GM19395 (cell line): ENCODE data around the gene RETN.

ENCODE experiments used
- ATAC-seq: cut with Tn5 transposase; IDR thresholded peaks from one replicate; pipeline ENCODE4 v1.9.1; 2021; ENCODE audit warnings: mild to moderate bottlenecking, moderate library complexity; ENCODE audit not compliant: unreplicated experiment

RETN gene

GRCh38 chr19:7657131-7657751 is 11.6 kb upstream of the RETN start:
- no peak for ATAC-seq

GRCh38 chr19:7658219-7658686 is 10.6 kb upstream of the RETN start:
- peak; percentile 68 for ATAC-seq

DNA sequence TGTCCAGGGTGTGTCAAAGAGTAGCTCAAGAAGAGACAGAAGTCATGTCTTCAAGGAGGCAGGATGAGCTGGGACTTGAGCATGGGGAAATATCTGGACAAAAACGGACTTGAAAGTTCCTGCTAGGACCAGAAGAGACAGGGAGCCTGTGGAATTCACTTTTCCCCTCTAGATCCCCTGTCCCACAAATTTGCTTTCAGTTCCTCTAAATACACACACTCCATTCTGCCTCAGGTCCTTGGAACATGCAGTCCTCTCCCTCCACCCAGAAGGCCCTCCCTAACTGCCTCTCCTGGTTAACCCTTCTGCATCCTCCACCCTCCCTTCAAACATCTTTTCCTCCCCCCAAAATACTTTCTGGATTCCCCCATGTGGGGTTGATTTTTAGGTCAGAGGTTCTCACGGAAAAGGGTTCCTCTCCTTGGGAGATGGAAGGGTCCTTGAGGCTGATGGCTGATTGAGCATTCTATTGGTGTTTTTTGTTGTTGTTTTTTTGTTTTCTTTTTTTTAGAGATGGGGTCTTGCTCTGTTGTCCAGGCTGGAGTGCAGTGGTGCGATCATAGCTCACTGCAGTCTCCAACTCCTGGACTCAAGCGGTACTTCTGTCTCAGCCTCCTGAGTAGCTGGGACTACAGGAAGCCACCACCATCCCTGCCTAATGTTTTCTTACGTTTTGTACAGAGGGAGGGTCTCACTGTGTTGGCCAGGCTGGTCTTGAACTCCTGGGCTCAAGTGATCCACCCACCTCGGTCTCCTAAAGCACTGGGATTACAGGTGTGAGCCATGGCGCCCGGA is 6.9 kb upstream of the RETN start:
- no peak for ATAC-seq

- ATAC-seq, result no peak
Observed at GRCh38 chr19:7662657-7663056, 6.2 kb upstream of the RETN start.

DNA sequence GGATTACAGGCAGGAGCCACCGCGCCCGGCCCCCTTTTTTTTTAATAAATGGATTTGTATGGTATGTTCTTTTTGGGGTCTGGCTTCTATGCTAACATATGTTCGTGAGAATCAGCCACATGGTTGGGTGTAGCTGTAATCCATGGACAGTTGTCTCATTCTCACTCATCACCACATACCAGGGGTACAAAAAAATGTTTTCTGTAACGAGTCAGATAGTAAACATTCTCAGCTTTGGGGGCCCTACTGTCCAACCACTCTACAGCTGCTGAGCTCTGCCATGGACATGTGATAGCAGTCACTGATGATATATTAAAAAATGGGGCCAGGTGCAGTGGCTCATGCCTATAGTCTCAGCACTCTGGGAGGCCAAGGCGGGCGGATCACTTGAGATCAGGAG is 5.1 kb upstream of the RETN start:
- no peak for ATAC-seq

- ATAC-seq, result no peak
Observed at GRCh38 chr19:7665076-7665475, 3.8 kb upstream of the RETN start.

GRCh38 chr19:7669641-7670040 is 792 bp downstream of the RETN start:
- no peak for ATAC-seq

DNA sequence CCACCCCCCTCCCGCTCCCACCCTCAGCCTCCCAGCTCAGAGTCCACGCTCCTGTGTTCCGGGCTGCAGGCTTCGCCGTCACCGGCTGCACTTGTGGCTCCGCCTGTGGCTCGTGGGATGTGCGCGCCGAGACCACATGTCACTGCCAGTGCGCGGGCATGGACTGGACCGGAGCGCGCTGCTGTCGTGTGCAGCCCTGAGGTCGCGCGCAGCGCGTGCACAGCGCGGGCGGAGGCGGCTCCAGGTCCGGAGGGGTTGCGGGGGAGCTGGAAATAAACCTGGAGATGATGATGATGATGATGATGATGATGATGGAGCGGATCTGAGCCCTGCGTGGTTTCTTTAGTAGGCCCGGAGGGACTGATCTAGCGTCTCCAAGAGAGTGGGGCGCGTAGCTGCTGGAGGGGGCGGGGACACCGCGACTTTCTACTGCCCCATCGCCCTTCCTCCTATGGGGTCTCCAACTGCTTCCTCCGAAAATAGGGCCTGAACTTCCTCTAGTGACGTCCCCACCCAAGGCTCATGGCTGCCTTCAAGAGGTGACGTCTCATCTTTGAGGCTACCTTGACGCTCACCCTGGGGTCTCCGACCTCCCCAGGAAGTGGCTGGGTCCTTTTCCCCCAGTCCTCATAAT is 1.4 kb downstream of the RETN start:
- no peak for ATAC-seq

- ATAC-seq, result no peak
Observed at GRCh38 chr19:7670790-7671189, 1.9 kb downstream of the RETN start.

GRCh38 chr19:7672522-7672921 is 3.7 kb downstream of the RETN start:
- ATAC-seq, result no peak

GRCh38 chr19:7674010-7675005 is 5.5 kb downstream of the RETN start:
- no peak for ATAC-seq

DNA sequence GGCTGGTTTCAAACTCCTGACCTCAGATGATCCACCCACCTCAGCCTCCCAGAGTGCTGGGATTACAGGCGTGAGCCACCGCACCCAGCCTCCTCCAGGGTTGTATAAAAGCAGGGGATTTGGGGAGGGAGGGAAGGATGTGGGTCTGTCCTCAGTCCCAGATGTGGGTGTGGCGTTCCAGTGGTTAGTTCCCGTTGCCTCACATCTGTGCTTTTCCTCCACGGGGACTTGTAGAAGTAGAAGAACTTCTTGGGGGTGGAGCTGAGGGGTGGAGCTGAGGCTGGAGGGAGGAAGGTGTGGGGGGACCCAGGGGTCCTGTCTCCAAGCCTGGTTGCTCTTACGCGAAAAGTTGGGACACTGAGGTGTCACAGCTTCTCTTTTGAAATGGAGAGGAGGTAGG is 7.5 kb downstream of the RETN start:
- ATAC-seq, result no peak

GRCh38 chr19:7676854-7677253 is 8.0 kb downstream of the RETN start, which contains the start of gene MCEMP1:
Gene MCEMP1 (plus strand): TSS chr19:7677090. CDS start chr19:7677121, 31 bp downstream.
- no peak for ATAC-seq

GRCh38 chr19:7677669-7678311 is 8.9 kb downstream of the RETN start:
- no peak for ATAC-seq

DNA sequence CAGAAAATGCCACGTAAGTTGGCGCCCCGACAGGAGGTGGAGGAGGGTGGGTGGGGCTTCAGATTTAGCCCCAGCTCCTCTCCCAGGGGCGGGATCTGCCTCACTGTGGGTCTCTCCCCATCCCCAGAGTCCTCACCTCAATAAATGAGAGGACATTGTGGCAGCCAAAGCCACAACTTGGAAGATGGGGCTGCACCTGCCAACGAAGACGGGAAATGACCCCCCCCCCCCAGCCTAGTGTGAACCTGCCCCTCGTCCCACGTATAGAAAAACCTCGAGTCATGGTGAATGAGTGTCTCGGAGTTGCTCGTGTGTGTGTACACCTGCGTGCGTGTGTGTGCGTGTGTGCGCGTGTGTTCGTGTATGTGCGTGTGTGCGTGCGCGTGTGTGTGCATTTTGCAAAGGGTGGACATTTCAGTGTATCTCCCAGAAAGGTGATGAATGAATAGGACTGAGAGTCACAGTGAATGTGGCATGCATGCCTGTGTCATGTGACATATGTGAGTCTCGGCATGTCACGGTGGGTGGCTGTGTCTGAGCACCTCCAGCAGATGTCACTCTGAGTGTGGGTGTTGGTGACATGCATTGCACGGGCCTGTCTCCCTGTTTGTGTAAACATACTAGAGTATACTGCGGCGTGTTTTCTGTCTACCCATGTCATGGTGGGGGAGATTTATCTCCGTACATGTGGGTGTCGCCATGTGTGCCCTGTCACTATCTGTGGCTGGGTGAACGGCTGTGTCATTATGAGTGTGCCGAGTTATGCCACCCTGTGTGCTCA is 10.3 kb downstream of the RETN start:
- no peak for ATAC-seq

DNA sequence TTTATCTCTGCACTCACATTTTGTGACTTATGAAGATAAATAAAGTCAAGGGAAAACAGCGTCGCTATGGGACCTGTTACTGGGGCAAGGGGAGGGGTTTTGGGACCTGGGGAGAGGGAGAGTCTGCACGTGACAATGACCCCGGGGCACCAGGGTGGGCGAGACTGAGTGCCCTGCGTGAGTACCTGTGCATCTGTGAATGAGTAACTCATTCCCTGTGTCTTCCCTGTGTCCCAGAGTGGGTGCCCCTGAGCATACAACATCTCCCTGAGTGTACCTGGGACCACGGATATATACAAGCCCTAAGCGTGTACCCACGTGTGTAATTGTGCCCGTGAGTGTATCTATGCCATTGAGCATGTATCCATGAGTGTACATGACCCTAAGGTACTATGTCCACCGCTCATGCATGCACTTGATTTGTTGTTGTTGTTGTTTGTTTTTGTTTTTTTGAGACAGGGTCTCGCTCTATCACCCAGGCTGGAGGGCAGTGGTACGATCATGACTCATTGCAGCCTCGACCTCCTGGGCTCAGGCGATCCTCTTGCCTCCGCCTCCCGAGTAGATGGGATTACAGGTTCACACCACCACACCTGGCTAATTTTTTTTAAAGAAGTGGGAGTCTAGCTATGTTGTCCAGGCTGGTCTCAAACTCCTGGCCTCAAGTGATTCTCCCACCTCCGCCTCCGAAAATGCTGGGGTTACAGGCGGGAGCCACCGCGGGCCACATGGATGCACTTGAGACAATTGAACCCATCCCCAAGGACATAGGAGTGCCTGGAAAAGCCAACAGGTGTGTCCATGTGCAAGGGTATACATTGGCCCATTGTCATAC is 11.1 kb downstream of the RETN start:
- peak; percentile 6 for ATAC-seq

- ATAC-seq, result peak; percentile 48
Observed at GRCh38 chr19:7680606-7681339, 11.9 kb downstream of the RETN start, which contains the start of gene TRAPPC5. Gene TRAPPC5 (plus strand): TSS chr19:7680833. CDS start chr19:7682254, 1,421 bp downstream.
